Esophagus muscularis mucosa (tissue), 3 donors: ENCODE data around the gene SV2C.

ENCODE experiments used
- CTCF ChIP-seq, 3 experiments: fragments of 200-600 bp in 2 of 3; fragments of 450-650 bp in 1 of 3; sonication (generic) in 2 of 3; IDR thresholded peaks; one replicate each; pipeline ENCODE4 v1.5.1; 2017 to 2019; ENCODE audit warnings: antibody characterized with exemption in 3 of 3, mild to moderate bottlenecking in 2 of 3, moderate library complexity in 1 of 3
- POLR2AphosphoS5 ChIP-seq, 2 donors: sonication (generic); formaldehyde crosslinking; IDR thresholded peaks; one replicate each; pipeline ENCODE4 v1.6.1; 2017; ENCODE audit warnings: antibody characterized with exemption in 2 of 2

GRCh38 chr5:76376148-76376865, 293.1 kb downstream of the SV2C start:
- TF ChIP-seq CTCF (IDR thresholded peaks at IDR 0.05): no peak
- TF ChIP-seq POLR2AphosphoS5 (IDR thresholded peaks at IDR 0.05): no peak
